NCI-H1092 treated with DMSO at 0.1 percent for 48 hours (cell line): ENCODE results near the gene EPHA5.
"Not testable (repeated sequence)": the region's sequence is repeated elsewhere in the genome, so short reads cannot be mapped to it uniquely, and the experiment has no call there.

Experiments
- DNase-seq: peaks from one replicate; lab custom pipeline; 2025; lab: John Stamatoyannopoulos, UW

Gene EPHA5

GRCh38 chr4:65367306-65367705 is 303.0 kb downstream of the EPHA5 start:
- DNase-seq = no peak

DNA sequence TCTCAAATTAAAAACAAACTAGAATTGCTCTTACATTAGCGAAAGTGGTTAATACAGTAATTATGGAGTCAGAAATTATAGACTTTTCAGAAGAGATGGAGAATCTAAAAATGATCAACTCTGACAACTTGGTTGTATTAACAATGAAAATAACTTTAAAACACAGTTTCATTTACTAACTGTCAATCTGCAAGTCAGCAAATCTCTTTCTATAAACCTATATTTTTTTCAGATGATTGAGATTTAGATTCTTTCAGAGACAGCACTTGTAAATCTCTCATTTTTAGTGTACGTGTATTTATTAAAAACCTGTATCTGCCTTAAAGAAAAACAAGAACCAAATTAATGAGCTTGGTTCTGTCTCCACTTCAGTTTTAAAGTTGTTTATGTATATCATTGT is 311.4 kb downstream of the EPHA5 start:
- no peak for DNase-seq

DNA sequence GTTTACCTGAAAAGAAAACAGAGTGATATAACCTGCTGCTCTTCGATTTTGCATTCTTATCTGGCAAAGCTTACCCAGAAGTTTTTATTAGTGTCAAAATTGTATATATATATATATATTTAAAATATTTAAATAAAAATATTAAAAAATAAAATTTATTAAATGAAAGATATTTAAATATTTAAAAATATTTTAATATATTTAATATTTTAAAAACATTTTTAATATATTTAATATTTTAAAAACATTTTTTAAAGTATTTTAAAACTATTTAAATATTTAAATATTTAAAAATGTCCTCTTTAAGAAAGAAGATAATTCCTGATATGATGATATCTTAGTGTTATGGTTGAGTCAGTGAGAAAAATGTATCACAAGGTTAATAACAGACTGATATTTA is 317.2 kb downstream of the EPHA5 start:
- no peak for DNase-seq

DNA sequence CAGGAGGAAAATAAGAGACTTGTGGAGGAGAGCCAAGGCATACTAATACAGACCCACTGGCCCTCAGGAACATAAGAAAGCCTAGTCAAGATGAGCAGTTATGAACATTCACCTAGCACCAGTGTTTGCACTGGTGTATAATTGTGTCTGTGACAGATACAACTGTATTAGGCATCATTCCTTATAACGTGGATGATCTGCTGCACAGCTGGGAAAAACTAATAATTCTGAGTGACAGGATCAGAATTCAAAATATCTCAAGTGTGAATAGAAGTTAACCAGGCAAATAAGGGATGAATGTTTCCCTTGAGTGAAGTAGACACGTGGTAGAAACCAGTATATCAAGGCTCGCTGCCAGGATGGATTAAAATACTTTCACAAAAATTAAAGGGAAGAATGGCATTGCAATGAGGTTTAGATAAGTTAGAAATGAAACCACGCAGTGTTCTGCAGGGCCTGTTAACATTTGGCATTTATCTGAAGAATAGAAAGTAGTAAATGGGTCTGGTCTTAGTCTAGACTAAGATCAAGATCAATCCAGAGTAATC is 325.9 kb downstream of the EPHA5 start:
- no peak for DNase-seq

DNA sequence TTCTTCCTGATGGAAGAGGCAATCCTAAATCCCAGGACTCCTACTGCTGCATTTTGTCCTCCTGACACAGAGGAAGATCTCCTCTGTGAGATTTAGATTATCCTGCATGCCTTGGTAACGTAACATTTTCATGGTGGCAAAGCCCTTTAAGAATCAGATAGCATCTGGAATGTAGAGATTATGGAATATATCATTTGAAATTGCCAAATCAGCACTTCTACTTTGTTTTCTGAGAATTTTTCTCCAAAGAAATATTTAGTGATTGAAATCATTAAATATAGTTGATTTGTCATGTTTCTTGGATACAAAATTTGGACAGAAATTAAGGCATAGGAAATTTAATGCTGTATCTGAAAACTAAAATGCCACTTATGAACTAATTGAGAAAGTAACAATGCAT is 326.9 kb downstream of the EPHA5 start:
- DNase-seq = no peak

DNA sequence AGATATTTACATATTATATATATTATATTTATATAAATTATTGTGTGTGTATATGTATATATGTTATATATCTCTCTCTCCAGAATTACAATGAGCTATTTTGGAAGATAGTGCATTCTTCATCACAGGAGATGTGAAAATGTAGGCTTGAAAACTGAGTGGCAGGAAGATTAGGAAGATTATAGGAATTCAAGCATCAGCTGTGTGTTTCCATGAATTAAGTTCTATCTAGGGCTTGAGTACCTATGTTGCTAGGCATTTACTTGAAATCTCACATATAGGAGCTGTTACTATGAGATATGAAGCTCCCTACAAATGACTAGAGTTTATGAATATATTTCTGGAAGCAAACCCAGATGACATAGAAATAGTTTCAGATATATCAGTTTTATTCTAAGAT is 328.7 kb downstream of the EPHA5 start:
- DNase-seq = no peak

DNA sequence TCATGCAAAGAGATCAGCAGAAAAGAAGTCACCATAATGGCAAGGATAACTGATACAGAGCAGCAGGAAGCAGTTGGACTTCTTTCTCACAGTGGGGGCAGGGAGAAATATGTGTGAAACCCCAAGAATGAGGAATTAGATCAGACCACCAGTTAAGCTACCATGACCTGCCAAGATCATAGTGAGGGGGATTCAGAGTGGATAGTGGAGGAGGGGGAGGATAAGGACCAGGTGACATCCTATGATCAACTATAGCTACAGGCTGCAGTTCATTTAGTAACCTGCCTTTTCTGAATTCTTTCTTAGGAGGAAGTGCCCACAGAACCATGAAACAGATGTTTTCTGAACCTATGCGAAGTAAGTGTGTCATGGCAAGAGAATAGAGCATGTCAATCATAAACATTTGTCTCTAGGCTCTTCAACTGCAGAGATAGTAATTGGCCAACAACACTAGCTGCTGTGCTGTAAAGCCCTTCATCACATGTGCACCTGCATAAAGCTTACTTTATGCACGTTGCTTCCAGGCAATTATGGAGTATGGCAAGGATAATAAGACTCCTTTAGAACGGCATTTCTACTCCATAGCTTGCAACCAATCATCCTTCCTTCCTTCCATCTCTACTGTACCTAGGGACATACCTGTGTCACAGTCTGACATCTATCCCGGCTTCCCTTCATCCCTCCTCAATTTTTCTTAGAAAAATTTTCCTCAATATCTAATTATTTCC is 329.7 kb downstream of the EPHA5 start:
- DNase-seq = no peak

- no peak for DNase-seq
Observed at GRCh38 chr4:65337371-65337770, 332.9 kb downstream of the EPHA5 start.

DNA sequence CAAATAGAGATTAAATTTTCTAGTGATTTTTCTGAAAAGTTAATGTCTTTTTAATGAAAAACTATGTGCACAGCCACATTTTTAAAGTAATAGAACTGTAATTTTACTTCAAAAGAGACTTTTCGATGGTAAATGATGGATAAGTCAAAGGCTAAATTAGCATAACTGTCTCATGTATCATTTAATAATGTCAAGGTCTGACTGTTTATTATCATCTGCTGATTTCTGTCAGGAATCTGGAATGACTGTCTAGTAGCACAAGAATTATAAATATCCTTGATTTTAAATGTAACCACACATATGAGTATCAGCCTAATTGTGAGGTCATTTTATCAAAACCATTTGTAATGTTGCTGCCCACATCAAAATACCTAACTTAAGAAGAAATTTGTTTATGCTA is 333.8 kb downstream of the EPHA5 start:
- no peak for DNase-seq

DNA sequence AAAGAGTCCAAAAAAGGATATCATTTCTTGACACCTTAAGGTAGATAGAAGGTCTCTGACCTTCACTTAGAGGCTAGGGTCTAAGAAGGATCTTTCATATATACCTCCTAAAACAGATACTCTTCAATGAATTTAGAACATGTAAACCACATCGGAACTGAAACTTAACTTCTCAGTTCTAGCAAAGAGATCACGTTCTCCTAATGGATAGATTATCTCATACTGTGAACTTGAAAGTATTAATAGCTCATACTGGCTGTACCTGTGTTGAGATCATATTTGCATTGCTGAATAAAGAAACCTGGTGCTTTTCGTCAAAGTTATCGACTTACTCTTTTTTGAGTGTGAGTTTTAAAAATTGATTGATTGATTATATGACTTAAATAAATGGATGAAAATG is 353.8 kb downstream of the EPHA5 start:
- DNase-seq = no peak

GRCh38 chr4:65311120-65311519 is 359.2 kb downstream of the EPHA5 start:
- no peak for DNase-seq

- no peak for DNase-seq
Observed at GRCh38 chr4:65310586-65310985, 359.7 kb downstream of the EPHA5 start.

GRCh38 chr4:65308626-65309025 is 361.7 kb downstream of the EPHA5 start:
- DNase-seq = not testable (repeated sequence)

DNA sequence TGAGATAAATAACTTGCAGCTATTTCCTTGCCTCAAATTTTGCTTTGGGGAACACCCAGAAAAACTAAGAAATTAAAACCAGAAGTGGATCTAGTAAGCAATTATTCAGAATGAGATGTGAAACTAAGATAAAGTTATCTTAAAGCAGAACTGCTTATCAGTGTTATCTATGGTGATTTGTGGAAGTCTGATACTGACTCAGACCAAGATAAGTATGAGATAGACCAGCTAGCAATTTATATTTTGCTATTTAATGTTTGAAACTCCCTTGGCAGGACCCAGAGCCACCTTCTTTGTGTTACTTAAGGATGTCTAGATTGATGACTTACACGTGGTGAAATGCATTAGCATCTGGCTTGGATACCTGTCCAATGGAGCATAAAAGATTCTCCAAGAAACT is 368.1 kb downstream of the EPHA5 start:
- no peak for DNase-seq

DNA sequence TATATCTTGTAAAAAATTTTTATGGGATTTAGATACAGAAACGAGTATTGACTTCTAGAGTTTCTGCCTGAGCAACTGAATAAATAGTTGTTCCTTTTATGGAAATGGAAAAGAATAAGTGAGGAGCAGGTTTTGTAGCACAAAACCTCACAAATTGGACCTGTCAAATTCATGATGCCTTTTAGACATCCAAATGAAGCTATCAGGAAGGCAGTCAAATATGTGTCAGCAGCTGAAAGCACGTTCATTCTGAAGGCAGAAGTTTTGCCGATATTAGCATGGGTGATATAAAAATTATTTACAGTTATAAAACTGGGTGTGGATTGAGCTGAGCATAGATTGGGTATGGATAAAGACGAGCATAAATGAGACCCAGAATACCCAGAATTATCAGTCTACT is 374.0 kb downstream of the EPHA5 start:
- no peak for DNase-seq

DNA sequence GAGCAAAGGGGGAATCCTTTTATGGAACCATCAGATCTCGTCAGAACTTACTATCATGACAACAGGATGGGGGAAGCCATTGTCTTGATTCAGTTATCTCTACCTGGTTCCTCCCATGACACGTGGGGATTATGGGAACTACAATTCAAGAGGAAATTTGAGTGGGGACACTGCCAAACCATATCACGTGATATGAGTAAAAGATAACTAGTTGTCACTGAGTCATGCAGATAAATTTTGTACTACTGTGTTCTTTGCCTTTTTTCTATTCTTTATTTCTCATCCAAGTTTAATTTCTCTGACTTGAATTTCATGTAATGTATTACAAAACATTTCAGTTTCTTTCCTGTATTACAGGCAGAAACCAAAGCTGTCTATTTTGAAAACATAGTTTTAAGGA is 383.2 kb downstream of the EPHA5 start:
- no peak for DNase-seq
